Activated CD4-positive, alpha-beta T cell treated with anti-CD3 and anti-CD28 coated beads, Interleukin-10, Interleukin-2, amounts not matched to agents 100 ng/mL and 50 ng/mL, durations not matched to agents 16 hours and 8 hours (primary cell): ENCODE results near the gene AHI1.
A peak's percentile ranks its signal among the peaks of the same experiment; 100 is the strongest.

ENCODE experiments used
- DNase-seq: peaks from one replicate; pipeline ENCODE4 v3.0.0-alpha.2; 2020

AHI1 gene

DNA sequence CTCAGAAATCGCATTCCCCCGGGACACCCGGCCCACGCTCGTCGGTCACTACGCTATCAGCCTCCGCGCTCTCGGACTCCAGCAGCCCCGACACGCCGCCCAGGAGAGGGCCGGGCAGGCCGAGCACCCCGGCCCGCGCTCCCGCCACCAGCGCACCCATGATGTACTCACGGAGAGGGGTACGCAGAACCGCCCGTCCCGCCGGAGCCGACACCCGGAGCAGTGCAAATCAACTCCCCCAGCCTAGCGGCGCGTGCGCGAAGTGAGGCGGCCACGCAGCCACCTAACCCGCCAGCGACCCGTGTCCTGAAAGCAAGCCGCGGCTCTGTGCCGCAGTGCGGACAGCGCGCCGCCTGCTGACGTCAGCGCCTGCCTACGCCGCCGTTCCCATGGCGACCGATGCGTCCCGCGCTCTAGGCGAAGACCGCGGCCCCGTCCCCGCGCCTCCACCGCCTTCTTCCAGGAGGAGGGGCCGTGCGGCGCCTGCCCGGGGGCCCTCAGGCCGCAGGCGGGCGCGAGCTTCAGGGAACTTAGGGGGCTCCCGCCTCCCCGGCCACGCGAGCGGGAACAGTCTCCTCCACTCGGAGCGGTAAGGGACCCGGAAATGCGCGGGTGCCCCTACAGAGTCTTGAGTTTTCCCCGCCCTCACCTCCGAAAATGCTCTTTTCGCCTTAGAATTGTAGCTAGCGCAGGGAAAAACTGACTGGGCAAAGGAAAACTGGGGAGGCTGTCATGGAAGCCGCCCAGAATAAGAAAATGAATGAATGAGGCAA lies at the start of gene AHI1:
AHI1 (minus strand) TSS at position 329 of the 773 bp plus-strand sequence. CDS start 5,503 bp downstream, outside the sequence.
- peak; percentile 93 for DNase-seq

DNA sequence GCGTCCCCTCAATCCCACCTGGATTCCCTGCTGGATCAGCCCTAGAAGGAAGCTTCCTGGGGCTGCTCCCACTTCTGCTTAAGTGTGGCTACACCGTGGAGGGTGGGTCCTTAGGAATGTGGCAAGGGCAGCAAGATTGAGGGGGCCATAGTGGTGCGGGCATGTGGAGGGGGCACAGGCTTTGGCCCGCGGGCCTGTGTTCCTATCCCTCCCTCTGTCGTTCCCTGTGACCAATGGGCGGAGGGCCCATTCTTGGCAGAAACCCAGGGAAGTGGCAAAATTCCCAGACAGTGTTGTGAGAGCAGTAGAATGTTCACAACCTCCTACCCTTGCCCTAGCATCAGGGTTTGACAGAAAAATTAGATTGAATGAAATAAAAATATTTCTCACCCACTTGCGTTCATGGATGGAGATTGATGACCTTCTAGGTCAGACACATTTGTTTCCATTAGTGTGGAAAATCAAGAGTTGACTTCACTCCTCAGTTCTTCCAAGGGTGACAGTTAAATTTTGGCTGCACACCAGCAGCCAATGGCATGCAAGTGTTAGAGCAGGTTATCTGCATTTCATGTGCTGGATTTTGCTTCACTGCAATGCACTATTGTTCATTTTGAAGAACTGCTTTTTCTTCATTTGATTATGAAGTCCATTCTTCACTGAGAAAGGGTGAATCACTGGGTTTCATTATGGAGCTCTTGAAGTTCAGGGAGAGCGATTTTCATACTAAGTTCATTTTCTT lies 49.3 kb upstream of the AHI1 start:
- no peak for DNase-seq

DNA sequence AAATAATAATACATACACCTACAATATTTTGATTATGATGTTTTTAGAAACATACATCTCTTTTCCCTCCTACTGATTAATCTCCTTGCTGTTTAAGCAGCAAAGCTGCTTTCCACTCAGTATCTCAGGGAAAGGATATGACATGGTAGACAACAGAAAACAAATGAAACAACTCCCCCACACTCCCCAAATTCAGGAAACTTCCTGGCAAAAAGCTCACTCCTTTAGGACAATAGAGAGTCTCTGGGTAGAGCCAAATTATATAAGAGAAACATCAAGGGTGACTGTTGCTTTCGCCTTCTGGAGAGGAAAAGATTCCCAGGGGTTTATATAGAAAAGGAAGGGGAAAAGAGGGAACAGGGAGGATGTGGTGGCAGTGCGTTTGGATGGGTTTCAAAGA lies 48.7 kb upstream of the AHI1 start:
- no peak for DNase-seq

DNA sequence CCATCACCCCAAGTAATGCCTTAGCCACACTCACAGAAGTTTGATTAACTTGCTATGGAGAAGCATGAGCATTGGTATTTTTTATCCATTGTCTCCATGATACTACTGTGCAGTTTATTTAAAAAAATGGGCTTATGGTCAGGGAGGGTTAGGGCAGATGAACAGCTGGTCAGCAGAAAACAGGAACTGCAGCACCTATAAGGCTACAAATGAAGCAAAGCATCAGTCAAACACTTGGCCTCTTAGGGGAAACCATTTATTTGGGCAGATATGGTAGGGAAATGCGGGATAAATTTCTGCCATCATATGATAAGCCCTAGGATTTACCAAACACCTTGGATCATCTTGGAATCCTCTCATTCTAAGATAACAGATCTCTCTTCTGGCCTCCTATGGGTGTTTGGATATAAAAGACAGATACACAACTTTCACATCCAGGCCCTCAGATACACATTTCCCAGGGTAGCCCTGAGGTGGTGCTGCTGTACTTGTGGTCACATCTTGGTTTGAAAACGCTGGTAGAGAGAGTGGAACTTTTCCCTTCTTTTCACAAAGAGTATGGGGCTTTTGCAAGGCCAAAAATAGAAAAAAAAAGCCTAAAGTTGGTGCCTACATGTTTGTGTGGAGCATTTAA lies 42.8 kb upstream of the AHI1 start:
- no peak for DNase-seq

DNA sequence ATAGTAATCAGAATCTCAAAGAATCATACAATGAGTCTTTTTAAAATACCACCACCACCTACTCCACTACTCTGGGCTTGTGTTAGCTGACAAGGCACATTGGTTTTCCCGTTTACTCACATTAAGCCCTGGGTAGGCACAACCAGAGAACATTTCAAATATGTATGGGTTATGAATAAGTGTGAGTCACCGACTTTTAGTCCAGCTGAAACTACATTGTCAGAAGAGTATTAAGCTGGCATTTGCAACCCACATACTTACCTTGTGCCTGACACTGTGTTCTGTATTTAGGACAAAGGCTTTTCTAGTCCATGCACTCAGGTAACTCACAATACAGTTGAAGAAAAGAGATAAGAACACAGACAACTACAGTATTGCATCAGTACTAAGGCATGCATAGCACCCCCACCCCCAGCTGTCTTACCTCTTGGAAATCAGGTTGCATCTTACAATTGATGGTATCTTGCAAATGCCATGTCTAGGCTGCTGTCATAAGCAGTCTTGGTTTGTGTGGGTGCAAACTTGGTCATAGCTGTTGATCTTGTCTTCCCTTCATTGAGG lies 40.3 kb upstream of the AHI1 start:
- DNase-seq, result peak; percentile 88

DNA sequence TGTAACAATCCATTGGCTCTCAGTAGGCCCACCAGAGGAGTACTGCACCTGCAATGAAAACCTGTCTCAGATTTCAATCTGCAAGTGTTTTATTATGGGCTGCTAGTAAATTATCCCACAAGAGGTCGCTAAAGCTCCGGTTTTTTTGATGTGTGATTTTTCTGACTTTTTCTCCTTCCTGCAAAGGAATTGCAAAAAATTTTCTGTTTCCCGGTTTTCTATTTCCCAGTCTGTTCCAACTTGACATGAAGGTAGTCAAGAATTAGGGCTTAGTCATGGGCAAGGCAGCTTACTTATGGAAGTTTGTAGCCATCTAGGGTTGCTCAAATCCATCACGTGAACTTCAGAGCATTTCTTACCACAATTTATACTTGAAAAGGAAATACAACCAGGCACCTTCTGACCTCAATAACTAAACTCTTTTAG lies 38.5 kb upstream of the AHI1 start:
- peak; percentile 56 for DNase-seq

DNA sequence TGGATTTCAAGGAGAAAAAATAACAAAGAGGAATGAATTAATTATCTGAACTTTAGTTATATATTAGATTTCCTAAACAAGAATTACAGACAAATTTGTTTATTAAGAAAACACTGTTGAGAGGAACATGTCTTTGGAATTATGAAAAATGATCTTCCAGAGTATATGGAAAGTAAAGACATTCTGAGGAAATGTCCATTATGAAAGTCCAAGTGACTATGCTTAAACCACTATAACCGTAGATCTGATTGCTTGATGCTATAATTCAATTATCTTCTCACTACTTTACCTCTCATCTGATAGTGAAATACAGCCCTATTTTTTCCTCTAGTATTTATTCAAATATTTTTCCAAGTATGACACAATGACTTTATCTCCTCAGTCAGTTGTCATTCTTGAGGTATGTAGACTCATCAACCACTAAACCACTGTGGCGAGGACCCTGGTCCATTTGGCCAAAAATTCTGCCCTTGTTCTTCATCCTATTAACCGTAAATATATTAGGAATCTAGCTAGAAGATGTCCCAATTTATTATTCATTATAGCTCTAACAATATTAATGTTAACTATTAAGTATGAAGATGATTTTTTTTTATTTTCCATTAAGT lies 37.3 kb upstream of the AHI1 start:
- no peak for DNase-seq

DNA sequence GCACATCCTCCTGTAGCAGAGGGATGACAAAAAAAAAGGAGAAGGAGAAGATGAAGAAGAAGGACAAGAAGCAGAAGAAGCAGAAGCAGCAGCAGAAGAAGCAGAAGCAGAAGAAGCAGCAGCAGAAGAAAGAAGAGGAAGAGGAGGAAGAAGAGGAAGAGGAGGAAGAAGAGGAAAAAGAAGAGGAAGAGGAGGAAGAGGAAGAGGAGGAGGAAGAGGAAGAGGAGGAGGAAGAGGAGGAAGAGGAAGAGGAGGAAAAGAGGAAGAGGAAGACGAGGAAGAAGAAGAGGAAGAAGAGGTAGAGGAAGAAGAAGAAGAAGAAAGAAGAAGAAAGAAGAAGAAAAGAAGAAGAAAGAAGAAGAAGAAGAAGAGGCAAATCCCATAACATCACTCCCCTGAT lies 35.0 kb upstream of the AHI1 start:
- DNase-seq, result no peak

DNA sequence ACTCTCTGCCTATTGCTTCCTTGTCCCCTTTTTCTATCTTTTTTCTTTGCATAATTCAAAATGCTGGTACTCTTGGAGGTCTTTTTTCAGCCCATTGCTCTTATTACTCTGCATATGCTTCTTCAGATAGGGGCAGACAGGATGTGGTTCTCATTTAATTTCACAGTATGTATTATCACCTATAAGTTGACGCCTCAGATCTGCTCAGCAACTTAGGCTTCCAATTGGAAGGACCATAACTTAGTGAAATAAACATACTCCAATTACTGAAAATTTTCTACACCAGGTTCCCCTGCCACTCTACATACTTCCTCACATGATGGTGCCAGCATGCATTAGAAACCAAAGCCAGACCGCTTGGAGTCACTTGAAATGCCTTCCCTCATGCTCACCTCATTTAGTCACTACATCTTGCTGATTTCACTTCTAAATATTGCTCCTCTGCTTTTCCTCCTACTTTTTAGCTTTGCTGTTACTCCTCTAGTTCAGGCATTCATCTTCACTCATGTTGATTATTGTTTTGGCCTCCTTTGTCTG lies 34.5 kb upstream of the AHI1 start:
- no peak for DNase-seq

DNA sequence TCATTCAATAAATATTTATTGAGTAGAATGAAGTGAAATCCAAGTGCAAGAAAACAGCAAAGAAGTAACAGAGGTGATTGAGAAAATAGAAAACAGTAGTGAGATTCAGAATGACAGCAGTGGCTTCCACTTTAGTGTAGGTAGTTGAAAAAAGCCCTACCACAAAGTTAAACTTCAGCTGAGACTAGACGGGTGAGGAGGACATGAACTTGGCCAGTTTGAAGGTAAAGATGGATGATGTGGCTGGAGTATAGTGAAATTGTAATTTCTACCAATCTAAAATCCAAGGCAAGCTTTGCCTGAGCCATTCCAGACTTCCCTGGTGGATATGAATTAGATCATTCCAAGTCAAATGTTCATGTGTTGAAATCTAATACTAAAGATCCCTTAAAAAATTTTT lies 32.6 kb upstream of the AHI1 start:
- DNase-seq, result no peak

DNA sequence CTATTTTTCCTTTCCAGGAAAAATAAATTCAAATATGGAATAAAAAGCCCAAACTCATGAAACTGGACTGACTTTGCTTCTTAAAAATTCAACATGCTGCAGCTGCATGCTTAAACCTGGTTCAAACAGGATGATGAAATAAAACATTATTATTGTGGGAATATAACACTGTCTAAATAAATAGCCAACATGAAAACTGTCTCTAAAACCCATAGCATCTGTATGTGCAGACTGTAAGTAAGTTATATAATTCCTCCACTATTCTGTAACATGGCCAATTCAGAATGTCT lies 30.4 kb upstream of the AHI1 start:
- DNase-seq, result no peak

DNA sequence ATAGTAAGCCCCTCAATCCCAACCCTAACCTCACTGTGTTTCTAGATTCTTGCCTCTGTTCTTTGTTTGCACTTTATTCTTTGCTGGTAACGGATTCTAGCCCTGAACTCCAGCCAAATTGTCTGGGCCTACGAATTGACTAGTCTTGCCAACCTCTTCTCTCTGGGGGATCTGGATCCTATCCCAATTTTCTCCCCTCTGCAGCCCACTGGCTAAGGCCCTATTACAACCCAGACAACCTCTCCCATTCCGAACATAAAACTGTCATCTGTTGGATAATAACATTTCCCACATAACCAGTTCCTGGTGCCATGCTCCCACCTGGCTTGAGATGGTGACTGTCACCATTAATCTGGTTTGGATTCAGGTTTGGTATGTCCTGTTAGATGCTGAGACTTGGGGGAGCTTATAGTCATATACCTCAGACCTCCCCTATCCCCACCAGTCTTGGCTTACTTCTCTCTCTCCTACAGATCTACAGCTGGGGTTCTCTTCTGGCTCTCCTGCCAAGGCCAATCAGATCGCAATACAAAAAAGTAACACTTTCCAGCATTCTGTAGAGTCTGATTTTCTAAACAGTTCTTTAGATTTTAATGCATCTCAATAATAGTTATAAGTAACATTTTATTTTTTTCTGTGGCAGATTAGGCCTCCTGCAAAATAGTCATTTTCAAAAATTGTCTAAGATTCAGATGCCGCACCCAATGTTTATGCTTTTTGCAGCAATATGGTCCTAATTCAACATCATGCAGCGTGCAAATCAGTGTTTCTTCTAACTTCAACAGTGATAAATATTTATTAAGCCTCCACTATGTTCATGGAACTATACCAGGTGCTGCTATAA lies 29.8 kb upstream of the AHI1 start:
- no peak for DNase-seq

DNA sequence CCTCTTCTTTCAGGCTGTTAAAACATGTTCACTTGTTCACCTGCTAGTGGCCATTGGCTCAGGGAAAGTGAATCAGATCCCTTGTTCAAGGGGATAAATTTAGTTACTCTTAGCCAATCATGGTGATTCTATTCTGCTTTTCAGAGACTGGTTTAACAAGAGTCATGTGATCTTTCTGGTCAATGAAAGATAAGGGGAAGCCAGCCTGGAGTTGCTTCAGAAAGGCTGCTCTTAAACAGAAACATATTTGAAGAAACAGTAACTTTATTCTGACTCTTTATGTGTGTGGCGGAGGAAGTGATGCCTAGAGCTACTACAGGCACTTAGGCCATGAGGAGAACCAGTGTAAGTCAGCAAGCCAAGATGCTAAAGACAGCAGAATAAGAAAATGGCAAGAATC lies 28.1 kb upstream of the AHI1 start:
- no peak for DNase-seq

DNA sequence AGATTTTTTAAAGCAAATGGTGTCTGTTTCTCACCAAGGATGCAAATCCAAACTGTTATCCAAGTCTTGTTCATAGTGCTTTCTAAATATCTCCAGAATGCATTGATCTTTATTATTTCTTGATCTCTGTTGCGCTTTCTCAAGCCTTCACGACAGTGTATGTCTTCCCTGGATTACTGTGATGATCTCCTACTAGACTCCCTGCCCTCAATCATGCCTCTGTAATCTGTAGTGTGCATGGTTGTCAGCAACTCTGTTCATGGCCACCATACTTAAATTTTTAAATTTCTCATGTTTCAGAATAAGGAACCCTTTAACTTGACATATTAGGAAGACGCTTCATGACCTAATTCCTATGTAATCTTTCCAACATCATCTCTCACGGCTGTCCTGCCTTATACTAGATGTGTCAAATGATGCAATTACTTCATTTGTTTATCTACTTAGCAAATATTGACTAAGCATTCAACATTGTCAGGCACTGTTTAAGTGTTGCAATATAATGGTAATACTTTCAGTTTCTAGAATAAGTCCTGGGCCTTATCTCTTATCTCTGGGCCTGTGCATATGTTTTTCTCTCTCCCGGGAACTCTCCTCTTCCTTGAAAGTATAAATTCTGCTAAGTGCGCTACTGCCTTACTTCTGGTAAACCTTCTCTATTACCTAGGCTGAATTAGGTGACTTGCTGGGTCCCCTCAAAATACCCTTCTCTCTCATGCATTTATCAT lies 25.6 kb upstream of the AHI1 start:
- peak; percentile 18 for DNase-seq

DNA sequence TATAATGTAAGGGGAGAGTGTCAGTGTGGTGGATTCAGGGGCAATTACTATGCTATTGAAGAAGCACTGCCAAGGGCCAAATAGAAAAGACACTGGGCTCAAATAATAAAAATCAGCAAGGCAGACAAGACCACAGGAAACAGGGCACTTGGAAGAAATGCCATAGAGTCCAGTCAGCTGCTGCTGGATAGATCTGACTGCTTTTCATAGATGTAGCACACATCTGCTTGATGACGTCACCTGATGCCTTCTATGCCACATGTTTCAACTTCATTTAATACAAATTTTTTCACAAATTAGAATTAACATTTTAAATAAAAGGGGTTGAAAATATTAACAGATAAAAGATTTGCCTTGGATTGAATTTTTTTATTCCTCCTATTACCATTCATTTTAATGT lies 23.9 kb upstream of the AHI1 start:
- no peak for DNase-seq

DNA sequence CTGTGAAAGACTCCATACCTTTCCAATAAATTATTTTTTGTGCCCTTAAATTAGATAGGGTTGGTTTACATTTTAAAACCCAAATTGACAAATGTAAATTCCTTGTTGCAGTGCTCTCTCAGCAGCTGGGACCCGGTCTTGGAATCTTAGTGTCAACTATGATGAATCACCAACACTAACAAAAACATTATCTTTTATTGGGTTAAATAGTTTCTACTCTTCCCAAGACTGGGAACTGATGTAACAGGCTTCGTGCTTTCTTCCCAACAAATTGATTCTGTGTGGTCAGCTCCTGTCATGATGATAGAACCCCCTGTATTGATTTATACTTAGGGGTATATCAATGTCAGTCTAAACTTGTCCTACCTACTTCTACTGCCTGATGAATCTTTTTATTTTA lies 23.2 kb upstream of the AHI1 start:
- no peak for DNase-seq

DNA sequence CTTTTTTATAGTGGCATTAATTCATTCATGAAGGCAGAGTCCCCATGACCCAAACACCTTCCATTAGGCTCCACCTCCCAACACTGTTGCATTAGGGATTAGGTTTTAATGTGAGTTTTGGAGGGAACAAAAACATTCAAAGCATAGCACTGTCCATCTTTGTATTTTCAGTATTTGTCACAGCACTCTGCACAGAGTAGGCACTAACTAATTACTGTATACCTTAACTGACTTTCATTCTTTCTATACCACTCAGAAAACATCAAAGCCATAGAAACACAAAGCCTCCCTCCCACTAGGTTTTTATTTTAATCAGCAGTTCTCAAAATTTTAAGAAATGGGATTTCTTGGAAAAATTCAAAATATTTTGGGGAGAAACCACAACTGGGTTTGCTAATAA lies 21.8 kb upstream of the AHI1 start:
- DNase-seq, result peak; percentile 48

DNA sequence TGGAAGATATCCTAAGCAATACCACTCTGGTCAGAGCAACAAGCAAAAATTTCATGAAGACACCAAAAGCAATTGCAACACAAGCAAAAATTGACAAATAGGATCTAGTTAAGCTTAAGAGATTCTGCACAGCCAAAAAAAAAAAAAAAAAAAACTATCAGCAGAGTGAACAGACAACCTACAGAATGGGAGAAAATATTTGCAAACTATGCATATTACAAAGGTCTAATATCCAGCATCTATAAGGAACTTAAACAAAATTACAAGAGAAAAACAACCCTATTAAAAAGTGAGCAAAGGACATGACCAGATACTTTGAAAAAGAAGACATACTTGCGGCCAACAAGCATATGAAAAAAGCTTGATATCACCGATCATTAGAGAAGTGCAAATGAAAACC lies 20.0 kb upstream of the AHI1 start:
- no peak for DNase-seq

DNA sequence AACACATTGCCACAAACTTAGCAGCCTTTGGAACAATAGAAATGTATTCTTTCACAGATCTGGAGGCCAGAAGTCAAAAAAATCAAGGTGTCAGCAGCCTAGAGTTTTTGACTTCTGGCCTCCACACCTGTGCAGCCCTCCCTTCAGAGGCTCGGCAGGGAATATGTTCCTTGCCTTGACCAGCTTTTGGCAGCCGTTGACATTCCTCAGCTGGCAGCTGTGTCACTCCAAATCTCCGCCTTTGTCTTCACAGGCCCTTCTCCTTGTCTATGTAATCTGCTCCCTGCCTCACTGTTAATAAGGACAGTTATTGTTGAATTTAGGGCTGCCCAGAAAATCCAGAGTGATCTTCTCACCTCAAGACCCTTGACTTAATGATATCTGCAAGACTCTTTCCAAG lies 17.2 kb upstream of the AHI1 start:
- no peak for DNase-seq

DNA sequence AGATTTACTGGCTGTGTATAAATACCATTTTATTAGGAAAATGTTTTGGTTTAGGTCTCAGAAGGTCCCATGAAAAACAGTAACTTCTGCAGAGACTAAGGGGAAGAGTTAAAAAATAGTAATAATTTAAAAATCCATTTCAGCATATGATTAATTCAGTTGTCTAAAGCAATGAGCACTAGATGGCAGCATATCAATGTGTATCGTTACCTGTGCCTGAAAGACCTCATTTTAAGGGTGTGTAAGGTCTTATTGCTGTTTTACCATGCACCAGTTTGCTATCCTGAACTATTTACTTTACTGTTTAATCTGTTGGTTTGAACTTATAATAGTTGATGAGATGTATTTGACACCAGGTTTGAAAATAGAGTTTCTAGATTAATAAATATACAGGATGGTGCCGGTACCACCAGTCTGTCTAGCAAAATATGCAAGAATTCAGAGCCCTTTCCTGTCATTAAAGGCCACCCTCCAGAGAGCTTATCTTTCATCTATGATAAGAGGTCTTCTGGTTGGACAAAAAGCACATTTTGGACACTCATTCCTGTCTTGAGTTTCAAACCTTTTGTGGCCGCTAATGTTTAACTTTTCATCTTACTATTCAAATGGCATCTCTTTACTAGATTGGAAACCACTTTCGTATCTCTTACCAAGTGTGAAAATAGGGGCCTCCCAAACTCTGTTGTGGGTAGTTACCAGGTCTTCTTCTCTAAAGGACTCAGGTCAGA lies 8.9 kb upstream of the AHI1 start:
- peak; percentile 72 for DNase-seq

DNA sequence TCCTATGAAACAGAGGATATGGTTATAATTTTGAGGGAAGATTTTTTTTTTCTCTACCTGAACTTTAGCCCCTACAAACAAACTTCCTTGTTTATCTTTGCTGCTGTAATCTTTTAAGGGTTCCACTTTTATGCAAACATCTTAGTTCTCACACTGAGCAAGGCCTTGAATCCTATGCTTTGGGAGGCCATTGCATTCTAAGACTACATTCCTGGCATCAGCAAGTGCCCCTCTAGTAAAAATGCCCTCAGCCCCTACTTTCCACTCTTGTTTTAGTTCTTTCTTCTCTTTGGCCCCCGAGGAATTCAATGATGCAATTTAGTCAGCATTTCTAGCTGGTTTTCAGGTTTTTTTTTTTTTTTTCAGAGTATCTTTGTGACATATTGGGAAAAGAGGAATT lies 8.1 kb upstream of the AHI1 start:
- DNase-seq, result no peak
